ENCODE measurements around the gene PROSER3. TPM values are rescaled to one million over a fixed set of nuclear protein-coding genes. Genes with fewer than 3 reads are reported as not detected.

Gene PROSER3
- total and polyA plus RNA-seq, 2 of the 13 experiments (the other 11 are each of a cell fraction or from before 2014, with no cell fraction given), result 5.1 to 5.7 TPM

GRCh38 chr19:35757231-35757748 lies 686 bp upstream of the PROSER3 start (continued):
- TF ChIP-seq, protein P1, sequence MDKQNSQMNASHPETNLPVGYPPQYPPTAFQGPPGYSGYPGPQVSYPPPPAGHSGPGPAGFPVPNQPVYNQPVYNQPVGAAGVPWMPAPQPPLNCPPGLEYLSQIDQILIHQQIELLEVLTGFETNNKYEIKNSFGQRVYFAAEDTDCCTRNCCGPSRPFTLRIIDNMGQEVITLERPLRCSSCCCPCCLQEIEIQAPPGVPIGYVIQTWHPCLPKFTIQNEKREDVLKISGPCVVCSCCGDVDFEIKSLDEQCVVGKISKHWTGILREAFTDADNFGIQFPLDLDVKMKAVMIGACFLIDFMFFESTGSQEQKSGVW (CRISPR knock-in tag; IDR thresholded peaks at IDR 0.05; ENCODE audit: borderline replicate concordance), result no peak
- TF ChIP-seq SP4 (CRISPR knock-in tag; IDR thresholded peaks at IDR 0.05) (no peak), BORCS8-MEF2B (CRISPR knock-in tag; IDR thresholded peaks at IDR 0.05) (no peak), ZNF432 (CRISPR knock-in tag; IDR thresholded peaks at IDR 0.05; ENCODE audit: borderline replicate concordance) (no peak), CAMTA2 (CRISPR knock-in tag; IDR thresholded peaks at IDR 0.05; ENCODE audit: borderline replicate concordance) (no peak), FOXO4 (CRISPR knock-in tag; conservative IDR thresholded peaks at IDR 0.05) (no peak), HDAC2 (CRISPR knock-in tag; IDR thresholded peaks at IDR 0.05) (no peak), HOMEZ (CRISPR knock-in tag; IDR thresholded peaks at IDR 0.05; ENCODE audit: low read depth) (no peak), ZNF446 (CRISPR knock-in tag; IDR thresholded peaks at IDR 0.05) (0 out of 2 replicates have a peak, but pooled peaks have one; percentile 31), EHMT2 (IDR thresholded peaks at IDR 0.05; ENCODE audit: borderline replicate concordance, low read depth, low read length) (no peak), ZNF24 (IDR thresholded peaks at IDR 0.05) (no peak), NFKB2 (CRISPR knock-in tag; IDR thresholded peaks at IDR 0.05; ENCODE audit: borderline replicate concordance) (0 out of 2 replicates have a peak, but pooled peaks have one; percentile 11), YY1 (IDR thresholded peaks at IDR 0.05; ENCODE audit: insufficient read depth, insufficient replicate concordance, low read depth, low read length) (peak; percentile 10), NKX3-1 (CRISPR knock-in tag; IDR thresholded peaks at IDR 0.05) (no peak), ZNF10 (CRISPR knock-in tag; IDR thresholded peaks at IDR 0.05; ENCODE audit: borderline replicate concordance, low read depth) (no peak), FOXC1 (CRISPR knock-in tag; IDR thresholded peaks at IDR 0.05; ENCODE audit: borderline replicate concordance) (peak; percentile 77), ZKSCAN8 (CRISPR knock-in tag; IDR thresholded peaks at IDR 0.05; ENCODE audit: borderline replicate concordance) (no peak), JARID2 (CRISPR knock-in tag; IDR thresholded peaks at IDR 0.05; ENCODE audit: insufficient replicate concordance) (no peak), MEIS2 (CRISPR knock-in tag; IDR thresholded peaks at IDR 0.05) (peak; percentile 19; the same call in 1 of the 2 replicates), SP1 (IDR thresholded peaks at IDR 0.05) (no peak), SP1 (CRISPR knock-in tag; IDR thresholded peaks at IDR 0.05) (no peak), NFE2L1 (CRISPR knock-in tag; IDR thresholded peaks at IDR 0.05; ENCODE audit: borderline replicate concordance) (peak; percentile 20; the same call in 1 of the 2 replicates), ISL2 (CRISPR knock-in tag; IDR thresholded peaks at IDR 0.05) (no peak)
- TF ChIP-seq, protein P2, sequence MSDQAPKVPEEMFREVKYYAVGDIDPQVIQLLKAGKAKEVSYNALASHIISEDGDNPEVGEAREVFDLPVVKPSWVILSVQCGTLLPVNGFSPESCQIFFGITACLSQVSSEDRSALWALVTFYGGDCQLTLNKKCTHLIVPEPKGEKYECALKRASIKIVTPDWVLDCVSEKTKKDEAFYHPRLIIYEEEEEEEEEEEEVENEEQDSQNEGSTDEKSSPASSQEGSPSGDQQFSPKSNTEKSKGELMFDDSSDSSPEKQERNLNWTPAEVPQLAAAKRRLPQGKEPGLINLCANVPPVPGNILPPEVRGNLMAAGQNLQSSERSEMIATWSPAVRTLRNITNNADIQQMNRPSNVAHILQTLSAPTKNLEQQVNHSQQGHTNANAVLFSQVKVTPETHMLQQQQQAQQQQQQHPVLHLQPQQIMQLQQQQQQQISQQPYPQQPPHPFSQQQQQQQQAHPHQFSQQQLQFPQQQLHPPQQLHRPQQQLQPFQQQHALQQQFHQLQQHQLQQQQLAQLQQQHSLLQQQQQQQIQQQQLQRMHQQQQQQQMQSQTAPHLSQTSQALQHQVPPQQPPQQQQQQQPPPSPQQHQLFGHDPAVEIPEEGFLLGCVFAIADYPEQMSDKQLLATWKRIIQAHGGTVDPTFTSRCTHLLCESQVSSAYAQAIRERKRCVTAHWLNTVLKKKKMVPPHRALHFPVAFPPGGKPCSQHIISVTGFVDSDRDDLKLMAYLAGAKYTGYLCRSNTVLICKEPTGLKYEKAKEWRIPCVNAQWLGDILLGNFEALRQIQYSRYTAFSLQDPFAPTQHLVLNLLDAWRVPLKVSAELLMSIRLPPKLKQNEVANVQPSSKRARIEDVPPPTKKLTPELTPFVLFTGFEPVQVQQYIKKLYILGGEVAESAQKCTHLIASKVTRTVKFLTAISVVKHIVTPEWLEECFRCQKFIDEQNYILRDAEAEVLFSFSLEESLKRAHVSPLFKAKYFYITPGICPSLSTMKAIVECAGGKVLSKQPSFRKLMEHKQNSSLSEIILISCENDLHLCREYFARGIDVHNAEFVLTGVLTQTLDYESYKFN (CRISPR knock-in tag; conservative IDR thresholded peaks at IDR 0.05), result peak; percentile 13; the same call in 1 of the 2 replicates

All from HepG2 (cell line).